Muscle of arm (tissue), 12 donors: ENCODE data around the gene IREB2. TPM values are rescaled to one million over a fixed set of nuclear protein-coding genes. Genes with fewer than 3 reads are reported as not detected.
"Not testable (repeated sequence)": the region's sequence is repeated elsewhere in the genome, so short reads cannot be mapped to it uniquely, and the experiment has no call there.

ENCODE experiments used
- DNase-seq: peaks from one replicate; pipeline ENCODE4 v3.0.0-alpha.2; 2013
- polyA plus RNA-seq, 12 donors: library from polyadenylated mRNA; unstranded; fragments of 120-200 nt; gene quantifications; one replicate each; pipeline ENCODE4 v1.2.1, GENCODE V29; 2013; ENCODE audit not compliant: insufficient read length in 12 of 12

Gene IREB2
- polyA plus RNA-seq, 12 donors: 38.3 to 218 (median 46.7) TPM

DNA sequence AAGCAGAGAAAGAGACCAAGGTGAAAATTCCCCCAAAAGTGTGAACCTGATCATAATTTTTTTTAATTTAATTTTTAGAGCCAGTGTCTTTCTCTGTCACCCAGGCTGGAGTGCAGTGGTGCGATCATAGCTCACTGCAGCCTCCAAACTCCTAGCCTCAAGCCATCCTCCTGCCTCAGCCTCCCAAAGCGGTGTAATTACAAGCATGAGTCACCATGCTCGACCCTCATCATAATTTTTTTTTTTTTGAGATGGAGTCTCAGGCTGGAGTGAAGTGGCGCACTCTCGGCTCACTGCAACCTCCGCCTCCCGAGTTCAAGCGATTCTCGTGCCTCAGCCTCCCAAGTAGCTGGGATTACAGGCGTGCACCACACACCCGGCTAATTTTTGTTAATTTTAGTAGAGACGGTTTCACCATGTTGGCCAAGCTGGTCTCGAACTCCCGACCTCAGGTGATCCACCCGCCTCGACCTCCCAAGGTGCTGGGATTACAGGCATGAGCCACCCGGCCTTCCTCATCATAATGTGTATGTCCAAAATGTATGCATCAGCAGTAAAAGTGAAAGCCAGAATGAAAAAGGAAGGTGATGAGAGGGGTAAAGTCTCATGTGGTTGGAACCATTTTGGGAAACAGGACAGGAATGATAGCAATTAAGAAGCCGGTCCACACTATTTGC, 101.6 kb downstream of the IREB2 start:
- DNase-seq: not testable (repeated sequence)

DNA sequence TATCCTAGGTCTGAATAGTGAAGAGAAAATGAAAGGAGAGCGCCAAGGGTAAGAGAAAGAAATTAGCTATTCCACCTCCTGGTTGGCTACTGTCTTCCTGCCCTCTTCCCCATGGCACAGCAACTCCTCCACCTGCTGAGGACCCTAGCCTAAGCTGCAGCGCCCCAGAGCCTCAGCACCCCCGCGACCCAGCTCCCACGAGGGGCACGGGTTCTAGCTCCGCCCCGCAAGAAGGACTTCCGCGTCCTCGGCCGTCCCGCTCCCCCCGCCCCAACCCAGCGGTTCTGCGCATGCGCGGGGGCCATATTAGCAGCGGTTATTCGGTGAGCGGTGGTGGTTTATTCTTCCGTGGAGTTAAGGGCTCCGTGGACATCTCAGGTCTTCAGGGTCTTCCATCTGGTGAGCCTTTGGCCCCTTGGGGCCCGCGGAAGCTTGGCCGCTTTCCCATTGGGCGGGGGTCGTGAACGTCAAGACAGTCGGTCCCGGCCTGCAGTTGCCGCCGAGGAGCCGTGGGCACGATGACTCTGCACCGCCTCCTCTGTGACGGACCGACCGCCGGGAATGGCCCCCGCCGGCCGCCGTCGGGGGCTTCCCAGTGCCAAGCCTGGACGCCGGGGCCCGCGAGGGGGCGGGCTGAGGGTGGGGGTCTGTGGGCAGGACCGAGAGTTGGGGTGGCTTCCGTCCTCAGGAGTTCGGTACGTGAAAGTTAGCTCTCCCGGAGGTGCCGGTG, 102.3 kb downstream of the IREB2 start, which contains the start of gene PSMA4:
Gene PSMA4 (plus strand): TSS at position 304 of the 730 bp plus-strand sequence. CDS start 1,484 bp downstream, outside the sequence.
- peak; percentile 95 for DNase-seq

GRCh38 chr15:78540871-78541743, 103.1 kb downstream of the IREB2 start:
- no peak for DNase-seq

DNA sequence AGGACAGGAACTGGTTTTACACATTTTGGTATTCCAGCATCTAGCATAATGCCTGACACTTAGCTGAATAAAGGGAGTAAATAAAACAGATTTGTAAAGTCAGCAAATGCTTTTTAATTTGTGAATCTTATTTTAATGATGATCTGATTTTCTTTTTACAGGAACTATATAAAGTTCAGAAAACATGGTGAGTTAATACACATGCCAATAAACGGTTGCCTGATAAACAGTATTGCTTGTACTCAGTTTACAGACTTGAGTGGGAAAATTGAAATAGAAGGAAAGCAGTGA, 103.7 kb downstream of the IREB2 start:
- DNase-seq: no peak

DNA sequence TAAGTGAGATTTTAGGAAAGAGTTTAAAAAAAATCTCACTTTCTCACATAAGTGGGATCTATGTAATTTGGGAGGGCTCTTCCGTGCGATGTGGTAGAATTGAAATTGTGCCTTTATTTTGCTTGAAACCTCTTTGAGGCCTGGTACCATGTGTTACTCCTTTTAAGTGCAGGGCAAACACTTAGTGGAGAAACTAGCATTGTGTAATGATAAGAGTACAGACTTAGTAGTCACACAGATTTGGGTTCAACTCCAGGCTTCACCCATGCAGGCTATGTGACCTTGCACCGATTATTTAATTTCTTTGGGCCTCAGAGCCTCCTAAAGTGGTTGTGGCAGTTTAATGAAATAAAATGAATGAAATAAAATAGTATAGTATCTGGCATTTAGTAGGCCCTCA, 104.6 kb downstream of the IREB2 start:
- no peak for DNase-seq

GRCh38 chr15:78550194-78550593, 112.2 kb downstream of the IREB2 start:
- no peak for DNase-seq

- DNase-seq: no peak
Measured at GRCh38 chr15:78550815-78551214, 112.8 kb downstream of the IREB2 start.

Other genes with a start within 250 kb of the IREB2 start
- gene ACSBG1, start 203.7 kb upstream of the IREB2 start, polyA plus RNA-seq: under 1 TPM in 10 of 12 donors, not detected in 2; 0.15 to 0.64 (median 0.35) TPM
- gene DNAJA4, start 173.7 kb upstream of the IREB2 start, polyA plus RNA-seq: 100 to 1,000 TPM in 3 of 12 donors, 10 to 100 TPM in 8, not detected in 1; 55.7 to 114 (median 77.6) TPM
- 10 to 100 TPM in 11 of 12 donors, not detected in 1; 39.7 to 79.2 (median 57.0) TPM for gene SKIC8, start 138.6 kb upstream of the IREB2 start, polyA plus RNA-seq
- 10 to 100 TPM in 11 of 12 donors, not detected in 1; 12.8 to 88.5 (median 27.4) TPM for gene CRABP1, start 97.9 kb upstream of the IREB2 start, polyA plus RNA-seq
- 1 to 10 TPM in 10 of 12 donors, not detected in 2; 1.2 to 3.7 (median 2.1) TPM for gene HYKK, start 69.4 kb downstream of the IREB2 start, polyA plus RNA-seq
- gene PSMA4, start 102.2 kb downstream of the IREB2 start, polyA plus RNA-seq: 100 to 1,000 TPM in 11 of 12 donors, not detected in 1; 122 to 211 (median 168) TPM
- gene CHRNA5, start 127.3 kb downstream of the IREB2 start, polyA plus RNA-seq: 1 to 10 TPM in 7 of 12 donors, under 1 TPM in 3, not detected in 2; 0.54 to 5.0 (median 1.5) TPM
- gene CHRNA3, start 182.8 kb downstream of the IREB2 start, polyA plus RNA-seq: 10 to 100 TPM in 1 of 12 donors, under 1 TPM in 9, not detected in 2; 0.16 to 12.6 (median 0.26) TPM
- 1 to 10 TPM in 1 of 12 donors, under 1 TPM in 9, not detected in 2; 0.12 to 1.3 (median 0.36) TPM for gene CHRNB4, start 203.0 kb downstream of the IREB2 start, polyA plus RNA-seq